ENCODE data around the gene COX7A2L. TPM values are rescaled to one million over a fixed set of nuclear protein-coding genes. Genes with fewer than 3 reads are reported as not detected.

COX7A2L gene
- total and polyA plus RNA-seq, 9 of the 15 experiments (the other 6 are each of a cell fraction or from before 2014, with no cell fraction given), result 118 to 481 (median 163) TPM

GRCh38 chr2:42324949-42325348 lies 36.1 kb downstream of the COX7A2L start (continued):
- TF ChIP-seq CHAMP1 (IDR thresholded peaks at IDR 0.05) (no peak), CEBPB (tag; IDR thresholded peaks at IDR 0.05) (peak; percentile 33; the same call in 1 of the 2 replicates), MTF1 (CRISPR knock-in tag; IDR thresholded peaks at IDR 0.05; ENCODE audit: borderline replicate concordance) (no peak), ZFP36 (IDR thresholded peaks at IDR 0.05; ENCODE audit: low read depth, low read length, partially characterized antibody) (no peak), DMBX1 (CRISPR knock-in tag; IDR thresholded peaks at IDR 0.05; ENCODE audit: borderline replicate concordance) (peak; percentile 58; the same call in 1 of the 2 replicates), ZNF24 (IDR thresholded peaks at IDR 0.05) (no peak)

GRCh38 chr2:42324244-42324643 lies 36.8 kb downstream of the COX7A2L start:
- no TSS peak for BruUV-seq (replicated peaks)
- H3K79me2 ChIP-seq (ENCODE audit: control insufficient read depth, insufficient read depth, low read length), result no peaks in the 10 kb centered on the region
- no peak overlapping the region for H3K27ac ChIP-seq (ENCODE audit: extremely low read depth, low read depth, low read length)
- TF ChIP-seq MCM5 (IDR thresholded peaks at IDR 0.05; ENCODE audit: low read depth) (no peak), POLR2AphosphoS5 (IDR thresholded peaks at IDR 0.05; ENCODE audit: control insufficient read depth, insufficient read depth, low read depth, low read length) (no peak), THAP12 (CRISPR knock-in tag; IDR thresholded peaks at IDR 0.05) (no peak), KLF13 (tag; IDR thresholded peaks at IDR 0.05; ENCODE audit: borderline replicate concordance, low read depth) (no peak), ZFX (CRISPR knock-in tag; IDR thresholded peaks at IDR 0.05) (no peak)
- WGBS (ENCODE audit: insufficient coverage, low coverage, missing lambda C conversion rate), result 95% methylated on average over 4 of the region's 4 CpGs
- peaks cover 25% of the 10 kb centered on the region; the same call in 2 of the 3 replicates for H3K36me3 ChIP-seq (ENCODE audit: control insufficient read depth, insufficient read depth, low read length)
- no peaks in the 10 kb centered on the region for H3K4me1 ChIP-seq (replicated peaks in 1 of 2; ENCODE audit: control insufficient read depth in 2 of 2, insufficient read depth in 2 of 2, low read length in 2 of 2)
- H2AFZ ChIP-seq (ENCODE audit: low read depth, low read length), result no peak overlapping the region
- intact Hi-C loops (cut with micrococcal nuclease), result no loop called here
- H3K9me1 ChIP-seq (ENCODE audit: control insufficient read depth, insufficient read depth, low read length), result no peaks in the 10 kb centered on the region
- no peaks in the 10 kb centered on the region for H3K9me3 ChIP-seq (replicated peaks; ENCODE audit: control insufficient read depth, insufficient read depth, low read depth, low read length)
- H3K27me3 ChIP-seq (ENCODE audit: control insufficient read depth in 2 of 2, insufficient read depth in 2 of 2, low read length in 2 of 2), result no peaks in the 10 kb centered on the region
- no peak overlapping the region for H3K4me2 ChIP-seq (ENCODE audit: insufficient read depth, low read length)
- no peak for DNase-seq (ENCODE audit: extremely low read depth in 1 of 4, low spot score in 3 of 4)
- ChIA-PET CTCF (ENCODE audit: low intra/inter-chr PET ratio) (no interaction called here), POLR2A (interaction anchor here (0.6 to 0.9 kb wide), 2 partner anchors 9 to 28 kb away, joined by 3 read pairs; no protein-coding TSS in a partner anchor)
- H3K9ac ChIP-seq (ENCODE audit: insufficient read depth in 1 of 2, low read depth in 2 of 2, low read length in 2 of 2), result no peak overlapping the region
- H4K20me1 ChIP-seq (replicated peaks; ENCODE audit: control insufficient read depth, insufficient read depth, low read length), result no peaks in the 10 kb centered on the region
- in situ Hi-C loops (cut with MboI), result loop anchor here (10.0 kb wide), 1 partner anchor 229 kb away; no protein-coding TSS in a partner anchor
- no peak for FAIRE-seq
- no peak for ATAC-seq
- no peak overlapping the region for H3K4me3 ChIP-seq
